Measurements from ENCODE around the gene PHEX.

DNA sequence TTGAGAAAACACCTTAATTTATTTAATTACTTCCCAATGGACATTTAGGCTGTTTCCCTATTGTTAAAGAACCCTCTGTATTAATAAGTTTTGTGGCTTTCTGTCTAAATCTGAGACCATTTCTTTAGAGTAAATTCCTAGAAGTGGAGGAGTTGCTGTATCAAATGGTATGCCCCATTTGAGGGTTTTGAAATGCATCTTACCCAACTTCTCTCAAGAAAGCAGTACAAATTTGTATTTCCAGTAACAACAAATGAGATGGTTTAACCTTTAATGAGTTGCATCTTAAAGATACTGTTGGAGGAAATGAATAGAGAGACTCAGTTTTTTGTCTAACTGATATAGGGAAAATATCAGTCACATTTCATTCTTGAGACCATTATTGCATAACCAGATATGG, 170.1 kb downstream of the PHEX start:
- TF ChIP-seq, protein P1, sequence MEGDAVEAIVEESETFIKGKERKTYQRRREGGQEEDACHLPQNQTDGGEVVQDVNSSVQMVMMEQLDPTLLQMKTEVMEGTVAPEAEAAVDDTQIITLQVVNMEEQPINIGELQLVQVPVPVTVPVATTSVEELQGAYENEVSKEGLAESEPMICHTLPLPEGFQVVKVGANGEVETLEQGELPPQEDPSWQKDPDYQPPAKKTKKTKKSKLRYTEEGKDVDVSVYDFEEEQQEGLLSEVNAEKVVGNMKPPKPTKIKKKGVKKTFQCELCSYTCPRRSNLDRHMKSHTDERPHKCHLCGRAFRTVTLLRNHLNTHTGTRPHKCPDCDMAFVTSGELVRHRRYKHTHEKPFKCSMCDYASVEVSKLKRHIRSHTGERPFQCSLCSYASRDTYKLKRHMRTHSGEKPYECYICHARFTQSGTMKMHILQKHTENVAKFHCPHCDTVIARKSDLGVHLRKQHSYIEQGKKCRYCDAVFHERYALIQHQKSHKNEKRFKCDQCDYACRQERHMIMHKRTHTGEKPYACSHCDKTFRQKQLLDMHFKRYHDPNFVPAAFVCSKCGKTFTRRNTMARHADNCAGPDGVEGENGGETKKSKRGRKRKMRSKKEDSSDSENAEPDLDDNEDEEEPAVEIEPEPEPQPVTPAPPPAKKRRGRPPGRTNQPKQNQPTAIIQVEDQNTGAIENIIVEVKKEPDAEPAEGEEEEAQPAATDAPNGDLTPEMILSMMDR (conservative IDR thresholded peaks at IDR 0.05; ENCODE audit: low read depth in 2 of 2) = no peak
- TF ChIP-seq POLR2AphosphoS5 (IDR thresholded peaks at IDR 0.05; ENCODE audit: low read depth) (no peak), EZH2 (IDR thresholded peaks at IDR 0.05; ENCODE audit: low read depth, unreplicated experiment) (no peak), EZH2phosphoT487 (IDR thresholded peaks at IDR 0.05; ENCODE audit: unreplicated experiment) (no peak), ZNF114 (CRISPR knock-in tag; IDR thresholded peaks at IDR 0.05) (no peak)
- TF ChIP-seq, protein P2, sequence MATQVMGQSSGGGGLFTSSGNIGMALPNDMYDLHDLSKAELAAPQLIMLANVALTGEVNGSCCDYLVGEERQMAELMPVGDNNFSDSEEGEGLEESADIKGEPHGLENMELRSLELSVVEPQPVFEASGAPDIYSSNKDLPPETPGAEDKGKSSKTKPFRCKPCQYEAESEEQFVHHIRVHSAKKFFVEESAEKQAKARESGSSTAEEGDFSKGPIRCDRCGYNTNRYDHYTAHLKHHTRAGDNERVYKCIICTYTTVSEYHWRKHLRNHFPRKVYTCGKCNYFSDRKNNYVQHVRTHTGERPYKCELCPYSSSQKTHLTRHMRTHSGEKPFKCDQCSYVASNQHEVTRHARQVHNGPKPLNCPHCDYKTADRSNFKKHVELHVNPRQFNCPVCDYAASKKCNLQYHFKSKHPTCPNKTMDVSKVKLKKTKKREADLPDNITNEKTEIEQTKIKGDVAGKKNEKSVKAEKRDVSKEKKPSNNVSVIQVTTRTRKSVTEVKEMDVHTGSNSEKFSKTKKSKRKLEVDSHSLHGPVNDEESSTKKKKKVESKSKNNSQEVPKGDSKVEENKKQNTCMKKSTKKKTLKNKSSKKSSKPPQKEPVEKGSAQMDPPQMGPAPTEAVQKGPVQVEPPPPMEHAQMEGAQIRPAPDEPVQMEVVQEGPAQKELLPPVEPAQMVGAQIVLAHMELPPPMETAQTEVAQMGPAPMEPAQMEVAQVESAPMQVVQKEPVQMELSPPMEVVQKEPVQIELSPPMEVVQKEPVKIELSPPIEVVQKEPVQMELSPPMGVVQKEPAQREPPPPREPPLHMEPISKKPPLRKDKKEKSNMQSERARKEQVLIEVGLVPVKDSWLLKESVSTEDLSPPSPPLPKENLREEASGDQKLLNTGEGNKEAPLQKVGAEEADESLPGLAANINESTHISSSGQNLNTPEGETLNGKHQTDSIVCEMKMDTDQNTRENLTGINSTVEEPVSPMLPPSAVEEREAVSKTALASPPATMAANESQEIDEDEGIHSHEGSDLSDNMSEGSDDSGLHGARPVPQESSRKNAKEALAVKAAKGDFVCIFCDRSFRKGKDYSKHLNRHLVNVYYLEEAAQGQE (IDR thresholded peaks at IDR 0.05; ENCODE audit: unreplicated experiment) = no peak
